GM12878 (cell line): ENCODE data around the gene NIN. TPM values are rescaled to one million over a fixed set of nuclear protein-coding genes. Genes with fewer than 3 reads are reported as not detected.
A peak's percentile ranks its signal among the peaks of the same experiment; 100 is the strongest.

Experiments
- ASH2L ChIP-seq: fragments of 300-600, 200-600 bp; sonication (generic); IDR thresholded peaks from 2 replicates; pipeline ENCODE4 v1.6.1; 2017; ENCODE audit warnings: low read depth, mild to moderate bottlenecking, borderline replicate concordance
- BCLAF1 ChIP-seq: fragments of 450-650 bp; IDR thresholded peaks from 2 replicates; pipeline ENCODE4 v1.6.1; 2017; ENCODE audit warnings: antibody characterized with exemption, mild to moderate bottlenecking, moderate library complexity
- BHLHE40 ChIP-seq, 2 experiments: fragments of 450-650 bp in 1 of 2; IDR thresholded peaks; 2 replicates each; pipeline ENCODE4 v1.6.1; 2011 to 2017; ENCODE audit warnings: low read depth in 2 of 2, borderline replicate concordance in 1 of 2, improper control_type of control experiment in 1 of 2, low read length in 1 of 2, mild to moderate bottlenecking in 1 of 2
- BMI1 ChIP-seq: fragments of 450-650 bp; IDR thresholded peaks from 2 replicates; pipeline ENCODE4 v1.6.1; 2016; ENCODE audit warnings: mild to moderate bottlenecking, moderate library complexity, borderline replicate concordance
- CBFB ChIP-seq: IDR thresholded peaks from 2 replicates; pipeline ENCODE4 v1.6.1; 2016; ENCODE audit warnings: antibody characterized with exemption, low read depth
- CBX5 ChIP-seq: sonication (generic); IDR thresholded peaks from 2 replicates; pipeline ENCODE4 v1.6.1; 2016; ENCODE audit warnings: low read depth, moderate library complexity, mild to moderate bottlenecking, inconsistent platforms
- DPF2 ChIP-seq: fragments of 450-650 bp; IDR thresholded peaks from 2 replicates; pipeline ENCODE4 v1.6.1; 2017; ENCODE audit warnings: mild to moderate bottlenecking
- FOXM1 ChIP-seq: IDR thresholded peaks from 2 replicates; pipeline ENCODE4 v1.6.1; 2012; ENCODE audit warnings: low read depth, mild to moderate bottlenecking, inconsistent platforms, low read length, moderate library complexity
- GATAD2B ChIP-seq: fragments of 450-650 bp; conservative IDR thresholded peaks from 2 replicates; pipeline ENCODE4 v1.6.1; 2017; ENCODE audit warnings: low read depth, mild to moderate bottlenecking, moderate library complexity
- HDGF ChIP-seq: fragments of 450-650 bp; IDR thresholded peaks from 2 replicates; pipeline ENCODE4 v1.6.1; 2016; ENCODE audit warnings: antibody characterized with exemption
- IKZF2 ChIP-seq, 2 experiments: fragments of 450-650 bp; IDR thresholded peaks; 2 replicates each; pipeline ENCODE4 v1.6.1; 2017; ENCODE audit warnings: mild to moderate bottlenecking in 2 of 2, moderate library complexity in 2 of 2
- KDM1A ChIP-seq: fragments of 200-600 bp; sonication (generic); IDR thresholded peaks from 2 replicates; pipeline ENCODE4 v1.6.1; 2016; ENCODE audit warnings: borderline replicate concordance
- MXI1 ChIP-seq: fragments of 150-350 bp; IDR thresholded peaks from 2 replicates; pipeline ENCODE4 v1.6.1; 2011; ENCODE audit warnings: low read depth, mild to moderate bottlenecking, inconsistent platforms, low read length, improper control_type of control experiment
- MYB ChIP-seq: fragments of 150-350 bp; IDR thresholded peaks from 2 replicates; pipeline ENCODE4 v1.6.1; 2014; ENCODE audit warnings: mild to moderate bottlenecking, low read depth, low read length, borderline replicate concordance
- NBN ChIP-seq: fragments of 450-650 bp; IDR thresholded peaks from 2 replicates; pipeline ENCODE4 v1.6.1; 2016
- NFYA ChIP-seq: IDR thresholded peaks from 2 replicates; pipeline ENCODE4 v1.6.1; 2011; ENCODE audit warnings: low read depth, mild to moderate bottlenecking, low read length, improper control_type of control experiment, borderline replicate concordance
- NKRF ChIP-seq: fragments of 450-650 bp; conservative IDR thresholded peaks from 2 replicates; pipeline ENCODE4 v1.6.1; 2017; ENCODE audit warnings: mild to moderate bottlenecking, moderate library complexity
- NR2F1 ChIP-seq: fragments of 450-650 bp; conservative IDR thresholded peaks from 2 replicates; pipeline ENCODE4 v1.6.1; 2017; ENCODE audit warnings: mild to moderate bottlenecking
- NRF1 ChIP-seq: conservative IDR thresholded peaks from 2 replicates; pipeline ENCODE4 v1.6.1; 2011; ENCODE audit warnings: mild to moderate bottlenecking, low read depth, low read length, improper control_type of control experiment
- PKNOX1 ChIP-seq: fragments of 450-650 bp; IDR thresholded peaks from 2 replicates; pipeline ENCODE4 v1.6.1; 2016; ENCODE audit warnings: mild to moderate bottlenecking
- POLR2AphosphoS2 ChIP-seq: IDR thresholded peaks from 2 replicates; pipeline ENCODE4 v1.6.1; 2011; ENCODE audit warnings: low read depth, mild to moderate bottlenecking, low read length, improper control_type of control experiment, moderate library complexity
- RB1 ChIP-seq: fragments of 450-650 bp; formaldehyde crosslinking; IDR thresholded peaks from 2 replicates; pipeline ENCODE4 v1.6.1; 2017; ENCODE audit warnings: mild to moderate bottlenecking, borderline replicate concordance
- RCOR1 ChIP-seq: conservative IDR thresholded peaks from 2 replicates; pipeline ENCODE4 v1.6.1; 2012; ENCODE audit warnings: low read depth, low read length, improper control_type of control experiment
- RUNX3 ChIP-seq: IDR thresholded peaks from 2 replicates; pipeline ENCODE4 v1.6.1; 2012; ENCODE audit warnings: low read length, inconsistent platforms
- SUPT20H ChIP-seq: IDR thresholded peaks from 2 replicates; pipeline ENCODE4 v1.6.1; 2011; ENCODE audit warnings: low read depth, mild to moderate bottlenecking, low read length, moderate library complexity, borderline replicate concordance; ENCODE audit not compliant: control insufficient read depth
- ZNF207 ChIP-seq: fragments of 450-650 bp; IDR thresholded peaks from 2 replicates; pipeline ENCODE4 v1.6.1; 2014; ENCODE audit warnings: antibody characterized with exemption, mild to moderate bottlenecking, borderline replicate concordance
- ZNF24 ChIP-seq: fragments of 450-650 bp; IDR thresholded peaks from 2 replicates; pipeline ENCODE4 v1.6.1; 2017; ENCODE audit warnings: antibody characterized with exemption, mild to moderate bottlenecking
- polyA plus RNA-seq, 11 experiments: library from polyadenylated mRNA; depleted of rRNA in 4 of 11; unstranded in 6 of 11; stranded (reverse) in 5 of 11; fragments of >200 nt; fragmentation: Nextera tagmentation in 4 of 11; fragmentation: Illumina TruSeq in 1 of 11; extraction: Ambion mirVana in 4 of 11; extraction: Trizol in 1 of 11; gene quantifications; 1 replicate in 1 of 11; 2 replicates in 10 of 11; pipeline versions ENCODE4 v1.2.1 to v1.2.3, GENCODE V29; 2011 to 2016; ENCODE audit warnings: inconsistent platforms in 2 of 11, missing spikeins in 2 of 11, low read depth in 1 of 11
- total RNA-seq, 4 experiments: library from RNA; depleted of rRNA in 3 of 4; stranded (reverse); fragments of >200 nt in 3 of 4; fragmentation: Illumina TruSeq in 1 of 4; extraction: Trizol in 1 of 4; gene quantifications; 2 replicates each; pipeline versions ENCODE4 v1.2.1 to v1.2.3, GENCODE V29; 2013 to 2021

NIN gene
- total and polyA plus RNA-seq, 10 of the 15 experiments (the other 5 are each of a cell fraction or from before 2014, with no cell fraction given): 16.2 to 135 (median 70.3) TPM

- TF ChIP-seq BCLAF1: no peak
- no peak for TF ChIP-seq RB1
- TF ChIP-seq MXI1: no peak
- 0 out of 2 replicates have a peak, but pooled peaks have one; percentile 17 for TF ChIP-seq BMI1
- TF ChIP-seq NRF1: no peak
- peak in 1 of 2 experiments; percentile 49; a peak in 1 of 4 replicates for TF ChIP-seq BHLHE40 (IDR thresholded peaks at IDR 0.05; ENCODE audit: borderline replicate concordance in 1 of 2, low read depth in 2 of 2, low read length in 1 of 2)
- no peak for TF ChIP-seq HDGF
- TF ChIP-seq NBN: peak; percentile 80; the same call in 1 of the 2 replicates
- no peak for TF ChIP-seq KDM1A
- TF ChIP-seq CBFB: no peak
- no peak for TF ChIP-seq POLR2AphosphoS2
- no peak for TF ChIP-seq PKNOX1
- no peak for TF ChIP-seq RCOR1
- no peak for TF ChIP-seq CBX5
- TF ChIP-seq ZNF24: peak; percentile 77; the same call in 1 of the 2 replicates
- TF ChIP-seq ZNF207: no peak
- peak; percentile 98 for TF ChIP-seq IKZF2 (IDR thresholded peaks at IDR 0.05)
- no peak for TF ChIP-seq SUPT20H
- TF ChIP-seq RUNX3: peak; percentile 98
- no peak for TF ChIP-seq NFYA
- TF ChIP-seq MYB: no peak
- TF ChIP-seq ASH2L: no peak
- peak; percentile 56; the same call in 1 of the 2 replicates for TF ChIP-seq DPF2
- no peak for TF ChIP-seq NKRF
- TF ChIP-seq GATAD2B: peak; percentile 34
- no peak for TF ChIP-seq NR2F1
- TF ChIP-seq FOXM1: peak; percentile 88; the same call in 1 of the 2 replicates
Observed at GRCh38 chr14:50677527-50678063, 153.4 kb downstream of the NIN start (continued).
